Keratinocyte (primary cell): ENCODE data around the gene DCLK1. TPM values are rescaled to one million over a fixed set of nuclear protein-coding genes. Genes with fewer than 3 reads are reported as not detected.

Source experiments
- DNase-seq: peaks from one replicate; pipeline ENCODE4 v3.0.0-alpha.2; 2011; ENCODE audit warnings: low read depth, missing footprints, low spot score
- FAIRE-seq: peaks from 2 replicates; lab custom pipeline; 2011; peaks lifted over from hg19 to GRCh38; lab: Jason Lieb, UNC
- H2AFZ ChIP-seq: 2 replicates; pipeline ENCODE4 v1.6.0; 2012; ENCODE audit warnings: low read length, control low read depth, inconsistent platforms; ENCODE audit not compliant: control insufficient read depth
- H3K27ac ChIP-seq: 2 replicates; pipeline ENCODE4 v1.5.1; 2011; ENCODE audit warnings: low read length; ENCODE audit not compliant: control insufficient read depth, insufficient read depth
- H3K27me3 ChIP-seq: 3 replicates; pipeline ENCODE4 v1.6.0; 2011; ENCODE audit warnings: low read length; ENCODE audit not compliant: control insufficient read depth, insufficient read depth; ENCODE audit errors: extremely low read depth
- H3K36me3 ChIP-seq, 2 experiments: 2 replicates in 1 of 2; 3 replicates in 1 of 2; pipeline ENCODE4 v1.5.1; 2011; ENCODE audit warnings: low read length in 2 of 2, mild to moderate bottlenecking in 1 of 2; ENCODE audit not compliant: control insufficient read depth in 2 of 2, insufficient read depth in 2 of 2; ENCODE audit errors: extremely low read depth in 1 of 2
- H3K4me1 ChIP-seq: 3 replicates; pipeline ENCODE4 v1.5.1; 2011; ENCODE audit warnings: low read length; ENCODE audit not compliant: control insufficient read depth, insufficient read depth; ENCODE audit errors: extremely low read depth
- H3K4me2 ChIP-seq: 3 replicates; pipeline ENCODE4 v1.6.0; 2011; ENCODE audit warnings: low read depth, low read length; ENCODE audit not compliant: control insufficient read depth, insufficient read depth; ENCODE audit errors: extremely low read depth
- H3K4me3 ChIP-seq, 3 experiments: fragments of 200-600 bp in 1 of 3; sonication (generic) in 1 of 3; 2 replicates in 2 of 3; 3 replicates in 1 of 3; pipeline ENCODE4 v1.5.1; 2011 to 2016; ENCODE audit warnings: low read length in 3 of 3, mild to moderate bottlenecking in 3 of 3, control low read depth in 2 of 3, inconsistent platforms in 1 of 3, low read depth in 1 of 3, mixed read lengths in 1 of 3, mixed run types in 1 of 3, moderate library complexity in 1 of 3; ENCODE audit not compliant: control insufficient read depth in 2 of 3, insufficient read depth in 2 of 3; ENCODE audit errors: extremely low read depth in 1 of 3
- H3K79me2 ChIP-seq: 2 replicates; pipeline ENCODE4 v1.6.0; 2012; ENCODE audit warnings: low read length; ENCODE audit not compliant: control insufficient read depth, insufficient read depth
- H3K9ac ChIP-seq: 3 replicates; pipeline ENCODE4 v1.6.0; 2011; ENCODE audit warnings: low read length; ENCODE audit not compliant: control insufficient read depth, insufficient read depth; ENCODE audit errors: extremely low read depth
- H3K9me1 ChIP-seq: 3 replicates; pipeline ENCODE4 v1.6.0; 2011; ENCODE audit warnings: low read length; ENCODE audit not compliant: control insufficient read depth, insufficient read depth; ENCODE audit errors: extremely low read depth
- H3K9me3 ChIP-seq: 2 replicates; pipeline ENCODE4 v1.5.1; 2012; ENCODE audit warnings: low read depth, low read length; ENCODE audit not compliant: control insufficient read depth
- H4K20me1 ChIP-seq: 3 replicates; pipeline ENCODE4 v1.6.0; 2011; ENCODE audit warnings: low read length; ENCODE audit not compliant: control insufficient read depth, insufficient read depth; ENCODE audit errors: extremely low read depth
- CTCF ChIP-seq, 3 experiments: IDR thresholded peaks in 1 of 3; conservative IDR thresholded peaks in 1 of 3; optimal IDR thresholded peaks in 1 of 3; 2 replicates in 2 of 3; 3 replicates in 1 of 3; pipeline versions ENCODE3 to v1.5.1; 2011; ENCODE audit warnings: low read length in 3 of 3, mild to moderate bottlenecking in 3 of 3, moderate library complexity in 2 of 3, control low read depth in 1 of 3, inconsistent platforms in 1 of 3; ENCODE audit not compliant: insufficient read depth in 2 of 3; ENCODE audit errors: extremely low read depth in 1 of 3
- EZH2 ChIP-seq: IDR thresholded peaks from one replicate; pipeline ENCODE4 v1.6.1; 2012; ENCODE audit warnings: inconsistent platforms, mild to moderate bottlenecking, low read length, moderate library complexity
- dilution Hi-C: fragments of 300-500 bp; cut with MboI; formaldehyde crosslinking; loops from one replicate; pipeline ENCODE4 v1.7.0; 2020; ENCODE audit warnings: low sequenced_read_pairs; ENCODE audit not compliant: extremely low pct_ligation_motif_present
- polyA plus RNA-seq, 5 experiments: library from polyadenylated mRNA; depleted of rRNA in 3 of 5; stranded (reverse) in 3 of 5; stranded (forward) in 1 of 5; unstranded in 1 of 5; fragments of >200 nt; gene quantifications; 1 replicate in 1 of 5; 2 replicates in 3 of 5; 3 replicates in 1 of 5; pipeline versions ENCODE4 v1.2.1 to v1.2.3, GENCODE V29; 2011 to 2012; ENCODE audit warnings: missing spikeins in 2 of 5, low read depth in 1 of 5, low replicate concordance in 1 of 5

Gene DCLK1
- polyA plus RNA-seq, 1 donor (not counting 4 experiments of a cell fraction or from before 2014, with no cell fraction given) = 0.04 TPM

- no peaks in the 10 kb centered on the region for H3K36me3 ChIP-seq
- no peaks in the 10 kb centered on the region for H4K20me1 ChIP-seq
- H3K9ac ChIP-seq = no peak overlapping the region
- no peak overlapping the region for H3K27ac ChIP-seq
- H3K4me1 ChIP-seq = no peaks in the 10 kb centered on the region
- dilution Hi-C loops = no loop called here
- TF ChIP-seq CTCF (optimal IDR thresholded peaks at IDR 0.05 in 1 of 3, IDR thresholded peaks at IDR 0.05 in 1 of 3, conservative IDR thresholded peaks at IDR 0.05 in 1 of 3; ENCODE audit: extremely low read depth in 1 of 3, insufficient read depth in 2 of 3, low read length in 3 of 3) (no peak), EZH2 (no peak)
- DNase-seq = no peak
- no peak overlapping the region for H3K4me3 ChIP-seq
- no peak overlapping the region for H2AFZ ChIP-seq
- no peak overlapping the region for H3K4me2 ChIP-seq
- peaks cover 19% of the 10 kb centered on the region for H3K27me3 ChIP-seq
- H3K9me3 ChIP-seq = no peaks in the 10 kb centered on the region
- no peaks in the 10 kb centered on the region for H3K79me2 ChIP-seq
- no peak for FAIRE-seq
- no peaks in the 10 kb centered on the region for H3K9me1 ChIP-seq
Measured at GRCh38 chr13:36125841-36126240, 5.3 kb downstream of the DCLK1 start.

- Histone ChIP-seq H3K9ac (no peak overlapping the region), H3K36me3 (no peaks in the 10 kb centered on the region), H3K79me2 (no peaks in the 10 kb centered on the region), H3K27ac (no peak overlapping the region), H3K27me3 (peaks cover 4% of the 10 kb centered on the region), H3K4me2 (no peak overlapping the region), H3K9me3 (no peaks in the 10 kb centered on the region), H2AFZ (no peak overlapping the region), H3K4me1 (no peaks in the 10 kb centered on the region), H4K20me1 (no peaks in the 10 kb centered on the region), H3K9me1 (no peaks in the 10 kb centered on the region), H3K4me3 (no peak overlapping the region)
- TF ChIP-seq CTCF (optimal IDR thresholded peaks at IDR 0.05 in 1 of 3, IDR thresholded peaks at IDR 0.05 in 1 of 3, conservative IDR thresholded peaks at IDR 0.05 in 1 of 3; ENCODE audit: extremely low read depth in 1 of 3, insufficient read depth in 2 of 3, low read length in 3 of 3) (no peak), EZH2 (no peak)
- dilution Hi-C loops = no loop called here
- DNase-seq = no peak
- no peak for FAIRE-seq
Measured at GRCh38 chr13:36124236-36124822, 6.9 kb downstream of the DCLK1 start.
